HL-60/S4 treated with retinoic acid at 250 ng/mL for 4 days and 3 days (cell line): ENCODE results near the gene CRACR2A.

Experiments used
- in situ Hi-C: fragments of 300-500 bp; cut with MboI; formaldehyde crosslinking; loops from 2 replicates; pipeline ENCODE4 v1.7.0; 2022; ENCODE audit warnings: low sequenced_read_pairs

CRACR2A gene

DNA sequence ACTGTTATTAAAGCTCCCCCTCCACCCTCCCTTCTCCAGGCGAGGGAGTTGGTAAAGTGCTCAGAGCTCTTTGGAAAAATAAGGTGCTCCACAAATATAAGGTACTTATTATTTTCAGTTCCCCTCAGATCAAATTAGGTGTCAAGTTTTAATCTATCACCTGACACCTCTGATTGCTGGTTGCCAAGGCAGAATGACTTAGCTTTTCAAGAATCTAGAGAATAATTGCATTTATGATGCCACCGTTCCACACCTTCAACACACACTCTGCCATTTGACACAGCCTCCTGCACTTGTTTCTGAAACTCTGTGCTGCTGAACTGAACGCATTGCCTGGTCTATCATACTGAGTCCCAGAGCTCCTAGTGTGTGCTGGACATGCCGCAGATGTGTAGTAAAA, 128.6 kb downstream of the CRACR2A start:
- in situ Hi-C loops = no loop called here

DNA sequence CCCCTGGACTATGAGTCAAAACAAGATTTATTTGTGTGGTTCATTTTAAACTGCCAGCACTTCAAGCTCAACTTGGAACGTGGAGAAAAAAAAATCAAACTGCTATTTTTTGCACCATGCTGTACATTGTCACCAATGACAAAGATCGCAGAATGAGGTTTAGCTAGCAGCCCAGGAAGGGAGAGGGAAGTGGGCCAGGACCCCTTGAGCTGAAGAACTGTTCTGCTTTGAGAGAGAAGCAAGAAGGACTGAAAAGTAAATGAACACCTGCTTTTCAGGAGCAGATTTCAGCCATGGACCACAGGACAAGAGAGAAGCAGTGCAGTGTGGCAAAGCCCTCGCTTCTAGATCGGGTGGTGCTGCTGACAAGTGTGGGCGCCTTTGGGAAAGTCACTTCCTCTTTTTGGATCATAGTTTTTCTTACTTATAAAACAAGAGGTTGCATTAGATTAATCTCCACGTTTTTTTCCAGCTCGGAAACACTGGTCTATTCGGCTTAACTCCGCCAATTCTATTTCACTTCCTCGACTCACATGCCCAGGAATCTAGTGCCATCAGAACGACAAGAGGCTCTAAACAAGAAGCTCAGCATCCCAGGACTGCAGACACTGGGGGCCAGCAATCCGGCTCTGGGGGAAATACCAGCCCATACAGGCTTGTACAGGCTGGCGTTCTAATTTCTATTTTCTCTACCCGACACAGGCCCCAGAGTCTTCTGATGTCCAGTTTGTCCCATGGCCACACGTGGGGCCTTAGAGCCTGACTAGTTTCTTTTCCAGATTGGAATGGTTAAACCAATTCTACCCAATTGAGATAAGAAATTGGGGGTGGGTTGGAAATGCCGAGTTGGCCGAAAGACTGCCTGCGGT, 129.9 kb downstream of the CRACR2A start:
- in situ Hi-C loops = no loop called here

DNA sequence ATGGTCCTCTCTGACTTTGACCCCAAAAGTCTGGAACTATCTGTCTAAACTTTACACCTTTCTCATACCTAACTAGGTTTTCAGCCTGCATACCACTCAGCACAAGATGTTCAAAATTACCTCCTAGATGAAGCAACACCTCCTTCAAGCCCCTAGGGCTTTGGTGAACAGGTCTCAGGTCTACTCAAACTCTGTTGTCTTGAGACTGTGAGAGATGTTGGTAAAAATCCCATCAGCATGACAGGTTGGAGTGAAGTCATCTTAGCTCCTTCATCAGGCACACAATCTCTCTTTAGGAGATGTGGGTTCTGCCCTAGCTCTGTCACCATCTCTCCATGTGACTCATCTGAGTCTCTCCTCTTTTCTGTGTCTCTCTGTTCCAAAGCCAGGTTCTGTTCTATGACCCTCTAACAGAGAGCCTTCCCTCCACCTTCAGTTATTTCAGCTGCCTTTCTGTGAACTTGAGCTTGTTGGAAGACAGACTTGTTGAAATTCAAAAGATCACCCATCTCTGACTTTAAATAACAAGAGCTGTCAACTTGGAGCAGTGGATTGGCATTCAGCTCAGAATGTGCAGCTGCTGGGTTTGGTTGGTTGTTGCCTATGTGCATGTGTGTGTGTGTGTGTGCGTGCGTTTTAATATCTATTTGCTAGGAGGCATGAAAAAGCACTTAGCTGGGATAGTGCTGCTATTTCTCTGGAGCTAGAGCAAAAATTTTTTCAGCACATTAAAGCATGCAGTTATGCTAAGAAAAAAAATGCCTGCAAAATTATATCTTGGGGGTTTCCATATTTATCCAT, 130.7 kb downstream of the CRACR2A start:
- in situ Hi-C loops = no loop called here

DNA sequence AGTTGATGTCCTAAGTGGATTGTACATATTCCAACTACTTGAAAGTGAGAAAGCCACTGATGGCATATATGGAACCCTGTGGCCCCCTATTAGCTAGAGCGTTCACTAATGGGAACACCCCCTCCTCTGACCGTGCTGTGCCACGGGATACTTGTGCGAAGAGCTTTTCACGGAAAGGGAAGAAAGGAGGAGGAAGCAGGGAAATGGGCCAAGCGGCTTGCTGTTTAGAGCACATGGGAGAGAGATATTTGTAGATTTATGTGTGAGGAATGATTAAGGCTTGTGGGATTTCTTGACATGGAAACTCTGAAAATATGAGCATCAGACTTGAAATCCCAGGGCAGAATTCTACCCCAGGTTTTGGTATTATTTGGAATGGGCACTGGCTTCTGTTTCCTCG, 132.1 kb downstream of the CRACR2A start:
- in situ Hi-C loops = no loop called here

DNA sequence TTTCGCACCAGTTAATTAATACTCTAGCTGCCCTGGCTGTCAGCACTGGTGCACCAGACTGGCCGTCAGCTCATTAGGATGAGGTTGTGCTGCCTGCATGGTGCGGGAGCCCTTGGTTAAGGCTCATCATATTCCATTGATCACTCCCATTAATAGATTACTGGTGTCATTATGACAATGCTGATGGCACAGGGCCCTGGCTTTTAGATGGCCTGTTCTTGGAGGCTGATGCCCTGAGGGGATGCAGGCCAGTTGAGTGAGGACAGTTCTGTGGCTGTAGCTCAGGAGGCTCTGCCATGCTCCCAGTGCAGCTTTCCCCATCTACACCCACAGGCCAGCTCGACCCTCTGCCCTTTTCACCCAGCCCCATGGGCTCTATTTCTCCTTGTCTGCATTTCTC, 135.3 kb downstream of the CRACR2A start:
- in situ Hi-C loops = no loop called here

DNA sequence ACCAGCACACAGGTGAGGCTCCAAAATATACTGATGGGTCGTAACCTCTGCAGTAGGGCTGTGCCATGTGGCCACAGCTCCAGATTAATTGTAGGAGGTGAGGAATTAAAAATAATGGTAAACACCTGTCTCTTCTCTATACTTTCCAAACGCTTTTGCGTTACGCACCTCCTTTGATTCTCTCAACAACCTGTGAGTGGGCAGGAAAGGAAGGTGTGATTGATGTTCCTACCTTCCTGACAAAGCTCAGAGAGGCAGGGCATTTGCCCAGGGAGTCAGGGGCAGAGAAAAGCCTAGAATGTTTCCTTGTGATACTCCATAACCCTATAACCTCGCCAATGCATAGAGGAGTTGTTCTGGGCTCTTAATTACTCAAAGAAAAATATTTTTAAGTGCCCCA, 137.0 kb downstream of the CRACR2A start:
- in situ Hi-C loops = no loop called here

DNA sequence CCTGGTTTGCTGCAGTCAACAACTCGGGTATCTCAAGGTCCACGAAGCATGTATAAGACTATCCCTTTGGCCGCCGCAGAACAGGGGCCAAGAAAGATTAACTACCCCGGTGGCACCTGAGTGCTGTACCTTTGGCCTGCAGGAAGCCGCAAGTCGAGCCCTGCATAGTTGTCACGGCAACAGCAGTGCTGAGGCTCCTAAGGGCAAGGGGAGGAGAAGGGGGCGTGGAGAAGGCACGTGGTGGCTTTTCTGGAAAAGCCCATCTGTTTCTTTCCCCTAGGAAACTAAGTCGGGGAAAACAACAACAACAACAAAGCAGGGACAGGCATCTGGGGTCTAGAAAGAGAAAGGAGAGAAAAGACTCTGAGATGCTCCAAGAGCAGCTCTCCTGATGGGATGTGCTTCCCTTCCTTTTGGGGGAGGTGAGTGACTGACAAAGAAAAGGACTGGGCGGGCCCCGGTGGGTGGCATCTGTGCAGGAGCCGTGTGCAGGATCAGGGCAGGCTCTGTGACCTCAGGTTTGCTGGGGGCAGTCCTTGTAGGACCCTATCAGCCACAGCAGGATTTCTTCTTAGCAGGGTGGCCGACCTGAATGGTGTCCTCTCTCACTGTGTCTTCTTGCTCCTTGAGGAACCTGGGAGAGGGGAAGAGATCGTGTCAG, 138.0 kb downstream of the CRACR2A start:
- in situ Hi-C loops = no loop called here

DNA sequence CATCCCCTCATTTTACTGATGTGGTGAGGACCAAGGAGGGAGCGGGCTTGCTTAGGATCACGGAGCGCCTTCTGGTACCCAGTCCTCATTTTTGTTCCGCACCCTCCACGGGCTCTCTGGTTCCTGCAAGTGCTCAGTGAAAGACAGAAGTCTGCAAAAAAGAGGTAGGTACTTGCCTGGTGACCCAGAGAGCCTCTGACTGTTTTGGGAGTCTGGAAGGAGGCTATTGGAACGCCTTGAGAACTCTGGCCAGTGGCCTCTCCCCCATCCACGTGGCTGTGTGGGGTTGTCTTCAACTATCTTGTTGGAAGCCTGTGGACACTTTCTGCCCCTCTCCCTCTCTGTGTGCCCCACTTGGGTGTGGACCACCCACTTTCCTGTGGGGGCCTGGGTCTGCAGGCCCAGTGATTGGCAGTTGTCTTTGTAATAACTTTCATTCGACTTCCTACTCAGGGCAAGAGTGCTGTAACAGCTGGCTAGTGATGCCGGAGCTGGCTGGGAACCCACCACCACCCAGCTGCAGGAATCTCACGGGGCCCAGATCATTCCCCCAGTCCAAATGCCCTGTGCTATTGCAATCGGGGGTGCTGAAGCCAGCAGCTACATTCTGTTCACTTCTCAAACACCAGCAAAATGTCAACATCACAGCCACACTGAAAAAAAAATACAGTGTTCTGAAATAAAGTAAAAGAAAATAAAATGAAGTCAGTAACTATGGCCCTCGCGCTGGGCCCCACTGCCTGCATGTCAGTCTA, 139.1 kb downstream of the CRACR2A start:
- in situ Hi-C loops = no loop called here

DNA sequence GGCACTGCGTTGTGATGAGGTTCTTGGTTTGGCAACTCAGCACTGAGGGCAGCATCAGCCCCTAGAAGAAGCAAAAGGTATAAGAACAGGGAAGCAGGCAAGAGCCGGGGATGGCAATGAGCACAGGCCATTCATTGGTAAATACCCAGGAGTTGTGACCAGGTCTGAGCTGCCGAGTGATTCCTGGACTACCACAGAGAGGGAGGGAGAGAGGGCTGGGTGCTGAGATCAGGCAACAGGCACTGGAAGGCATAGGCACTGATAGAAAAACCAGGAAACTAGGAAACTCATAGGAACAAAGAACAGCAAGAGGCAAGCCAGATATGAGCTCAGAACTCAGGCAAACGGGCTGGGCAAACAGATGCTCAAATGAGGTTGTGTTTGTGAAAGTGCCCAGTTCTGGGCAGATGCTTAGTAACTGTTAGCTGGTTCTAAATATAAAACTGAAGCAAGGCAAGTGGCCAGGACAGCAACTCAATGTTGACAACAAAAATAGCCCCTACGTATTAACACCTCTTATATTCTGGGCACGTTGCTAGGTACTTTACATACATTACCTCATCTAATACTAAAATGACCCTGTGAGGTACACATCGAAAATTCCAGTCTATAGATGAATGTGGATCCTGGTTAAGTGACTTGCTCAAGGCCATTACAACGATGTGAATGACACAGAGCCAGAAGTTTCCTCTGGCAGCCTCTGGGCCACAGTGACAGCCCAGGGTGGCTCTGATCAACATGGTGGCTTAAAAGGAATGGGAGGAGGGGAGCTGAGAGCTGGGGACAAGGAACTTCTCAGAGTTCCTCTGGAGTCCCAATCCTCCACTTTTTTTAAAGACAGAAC, 140.8 kb downstream of the CRACR2A start:
- in situ Hi-C loops = no loop called here

DNA sequence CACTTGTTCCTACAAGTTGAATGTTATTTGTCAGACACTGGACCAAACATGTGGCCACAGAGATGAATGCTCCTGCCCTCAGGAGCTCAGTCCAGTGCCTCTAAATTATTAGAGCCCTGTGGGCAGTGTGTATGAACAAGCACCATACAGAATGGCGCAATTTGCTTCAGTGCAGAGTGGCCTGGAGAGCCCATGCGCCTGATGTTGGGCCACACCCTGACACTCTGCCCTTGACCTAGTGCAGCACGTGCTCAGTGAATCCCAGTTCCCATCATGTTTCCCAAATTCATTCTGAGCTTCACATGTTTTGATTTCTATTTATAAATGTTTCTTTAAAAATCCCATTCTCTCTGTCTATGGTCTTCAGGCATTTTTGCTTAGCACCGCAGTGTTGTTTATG, 145.1 kb downstream of the CRACR2A start:
- in situ Hi-C loops = no loop called here

DNA sequence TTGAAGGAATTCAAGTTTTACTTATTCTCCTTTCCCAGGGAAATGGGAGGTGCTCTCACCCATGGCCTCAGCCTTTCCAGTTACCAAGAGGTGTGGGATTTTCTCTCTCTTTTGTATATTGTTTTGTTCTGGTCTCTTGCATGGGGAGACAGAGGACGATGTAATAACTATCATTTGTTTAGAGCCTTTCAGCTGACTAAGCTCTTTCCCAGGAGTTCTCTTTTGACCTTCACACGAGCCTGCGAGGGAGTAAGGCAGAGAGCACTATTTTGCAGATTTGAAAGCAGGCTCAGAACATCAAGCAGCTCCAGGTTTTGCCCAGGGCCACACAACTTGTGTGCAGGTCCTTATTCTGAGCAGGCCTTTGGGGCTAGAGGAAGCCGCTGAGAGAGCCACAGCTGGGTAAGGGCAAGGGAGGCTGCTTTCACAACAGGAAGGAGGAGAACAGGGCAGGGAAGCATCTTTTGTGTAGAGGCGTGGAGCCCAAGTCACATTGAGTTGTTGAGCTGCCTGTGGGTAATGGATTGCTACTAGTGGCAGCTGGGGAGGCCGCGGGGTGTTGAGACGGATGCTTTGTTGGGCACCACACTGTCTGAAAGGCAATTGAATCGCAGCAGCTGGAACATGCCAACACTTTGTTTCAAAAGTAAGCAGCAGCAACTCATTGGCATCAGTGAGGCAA, 145.7 kb downstream of the CRACR2A start:
- in situ Hi-C loops = no loop called here

DNA sequence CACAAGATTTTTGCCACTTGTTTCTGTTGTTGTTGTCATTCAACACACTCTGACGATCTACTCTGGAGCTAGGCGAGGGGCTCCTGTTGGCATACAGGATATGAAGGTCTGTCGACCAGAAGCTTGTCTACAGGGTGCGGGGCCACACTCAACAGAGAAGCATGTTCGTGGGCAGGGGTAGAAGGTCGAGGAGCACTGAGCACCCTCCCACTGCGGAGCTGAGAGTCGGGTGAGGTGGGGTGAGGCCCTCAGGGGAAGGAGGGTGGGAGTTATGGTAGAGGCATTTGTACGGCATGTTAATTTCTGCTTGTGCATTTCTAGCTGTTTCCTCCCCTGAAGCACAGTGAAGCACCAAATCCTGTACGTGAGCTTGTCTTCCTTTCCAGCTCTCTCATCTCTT, 146.8 kb downstream of the CRACR2A start:
- in situ Hi-C loops = no loop called here

DNA sequence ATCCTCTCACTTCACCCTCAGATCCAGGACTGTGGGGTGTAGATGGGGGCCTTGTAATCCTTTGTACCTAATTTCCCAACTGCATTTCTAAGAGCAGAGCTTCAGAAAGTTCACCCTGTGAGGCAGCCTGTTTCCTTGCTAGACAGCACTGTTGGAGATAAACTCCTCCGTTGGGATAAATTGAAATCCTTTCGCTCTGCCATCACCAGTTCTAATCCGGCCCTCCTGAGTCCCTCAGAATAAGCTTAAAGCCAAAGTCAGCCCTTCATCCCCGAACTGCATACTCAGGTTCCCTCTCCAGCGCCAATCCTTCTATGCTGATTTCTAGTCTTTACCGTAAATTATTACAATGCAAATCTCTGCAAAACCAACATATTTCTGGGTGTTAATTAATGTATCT, 147.2 kb downstream of the CRACR2A start:
- in situ Hi-C loops = no loop called here

DNA sequence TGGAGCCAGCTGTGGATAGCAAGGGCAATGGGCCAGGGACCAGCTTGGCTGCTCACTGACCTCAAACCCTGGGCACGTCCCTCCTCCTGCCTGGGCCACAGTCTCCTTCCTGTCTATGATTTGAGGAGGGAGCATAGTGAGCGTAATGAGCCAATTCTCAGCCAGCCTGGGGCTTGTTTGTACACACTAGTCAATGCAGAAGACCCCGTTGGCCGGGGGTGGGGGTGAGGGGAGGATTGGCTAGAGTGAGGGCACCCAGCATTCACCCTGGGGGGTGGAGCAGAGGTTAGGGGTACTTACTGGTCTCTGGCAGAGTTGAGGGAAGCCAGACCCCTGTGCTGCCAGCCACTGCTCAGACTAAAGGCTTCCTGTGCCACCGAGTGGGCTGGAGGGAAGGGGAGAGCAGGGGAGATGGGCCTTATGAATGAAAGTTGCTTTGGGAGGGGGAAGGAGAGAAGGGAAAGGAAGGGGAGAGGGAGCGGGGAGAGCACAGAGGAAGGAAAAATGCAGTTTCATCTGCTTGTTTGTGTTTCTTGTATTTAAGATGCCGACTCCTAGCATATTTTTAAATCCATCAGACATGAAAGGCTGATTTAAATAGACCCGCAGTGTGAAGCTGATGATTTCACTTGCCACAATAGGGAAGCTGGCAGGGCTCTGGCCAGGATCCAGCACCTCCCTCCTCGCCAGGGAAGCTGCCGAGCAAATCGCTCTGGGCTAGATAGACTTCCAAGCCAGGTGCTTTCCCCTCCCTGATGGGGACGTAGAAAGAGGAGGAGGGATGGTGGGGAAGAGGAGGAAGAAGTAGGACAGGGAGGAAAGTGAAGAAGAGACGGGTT, 147.9 kb downstream of the CRACR2A start:
- in situ Hi-C loops = no loop called here

DNA sequence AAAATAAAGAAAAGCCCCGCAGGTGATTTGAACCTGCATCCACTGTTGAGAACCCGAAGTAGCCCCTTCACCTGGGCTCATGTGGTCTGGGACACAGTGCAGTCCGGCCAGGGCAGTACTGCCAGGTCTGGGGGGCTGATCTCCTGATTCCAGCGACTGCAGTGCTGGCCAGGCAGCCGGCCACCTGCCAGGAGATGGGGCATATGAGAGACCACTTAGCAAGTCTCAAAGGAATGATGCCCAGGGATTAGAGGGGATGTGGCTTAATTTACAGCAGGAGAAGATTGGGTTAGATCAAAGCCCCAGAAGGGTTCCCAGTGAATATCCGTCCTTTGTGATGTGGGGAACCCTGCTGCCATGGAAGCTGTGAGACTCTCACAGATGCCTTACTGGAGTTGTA, 148.6 kb downstream of the CRACR2A start:
- in situ Hi-C loops = no loop called here

DNA sequence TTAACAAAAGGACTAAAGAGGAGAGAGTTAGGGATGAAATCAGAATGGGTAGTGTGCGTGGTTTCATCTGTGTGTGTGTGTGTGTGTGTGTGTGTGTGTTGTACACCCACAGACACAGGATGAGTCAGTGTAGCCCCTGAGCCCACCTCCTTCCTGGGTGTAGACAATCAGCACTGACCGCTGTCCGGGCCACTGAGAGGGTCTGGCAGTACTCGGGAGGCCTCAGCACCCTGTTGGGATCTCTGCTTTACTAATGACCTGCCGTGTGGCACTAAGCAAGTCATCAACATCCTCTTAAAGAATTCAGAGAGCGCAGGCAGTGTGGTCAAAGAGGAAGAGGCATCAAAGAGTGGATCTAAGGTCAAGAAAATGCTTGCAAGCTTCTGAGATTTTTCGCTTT, 149.3 kb downstream of the CRACR2A start:
- in situ Hi-C loops = no loop called here

DNA sequence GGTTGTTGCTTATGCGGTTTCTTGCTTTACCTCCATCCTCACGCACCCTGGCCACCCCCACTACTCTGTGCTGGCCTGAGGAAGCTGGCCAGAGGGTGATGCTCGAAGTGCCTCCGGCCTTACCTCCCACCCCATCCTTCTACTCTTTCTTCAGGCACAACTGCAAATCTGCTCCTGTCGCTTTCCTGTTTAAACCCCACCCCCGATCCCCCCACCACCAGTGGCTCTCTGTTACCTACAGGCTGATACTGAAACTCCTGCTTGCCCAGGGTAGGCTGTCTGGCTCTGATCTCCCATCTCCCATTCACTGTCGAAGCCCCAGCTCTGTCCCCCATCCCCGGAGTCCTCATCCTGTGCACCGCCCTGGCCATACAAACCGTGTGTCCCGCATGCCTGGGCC, 150.4 kb downstream of the CRACR2A start:
- in situ Hi-C loops = no loop called here

DNA sequence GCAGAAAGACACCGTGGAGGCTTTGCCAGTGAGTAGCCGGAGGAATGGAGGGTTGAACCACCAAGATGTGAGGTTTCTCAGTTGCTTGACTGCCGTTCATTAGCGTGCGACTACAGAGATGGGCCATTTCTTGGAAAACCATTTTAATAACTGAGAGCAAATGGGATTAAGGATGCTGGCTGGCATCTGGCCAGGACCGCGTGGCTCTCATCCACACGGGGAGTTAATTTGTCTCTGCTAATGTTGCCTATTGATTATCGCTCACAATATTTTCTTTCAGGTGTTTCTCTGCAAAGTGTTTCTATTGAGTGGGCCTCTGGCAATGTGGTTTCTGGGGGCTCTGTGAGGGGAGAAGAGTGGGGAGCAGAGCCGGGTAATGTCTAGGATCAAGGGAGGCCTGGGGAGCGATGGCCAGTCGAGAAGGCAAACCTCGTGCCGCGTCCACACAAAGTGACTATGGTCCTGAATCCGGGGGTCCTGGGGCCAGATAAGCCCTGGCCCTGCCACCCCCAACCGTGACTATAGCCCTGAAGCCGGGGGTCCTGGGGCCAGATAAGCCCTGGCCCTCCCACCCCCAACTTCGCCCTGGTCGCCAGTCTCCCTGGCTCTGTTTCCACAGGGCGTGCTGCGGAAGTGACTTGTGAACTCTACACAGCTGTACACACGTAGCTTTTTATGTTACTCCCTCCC, 151.3 kb downstream of the CRACR2A start:
- in situ Hi-C loops = no loop called here
